ENCODE measurements around the gene LSR. TPM values are rescaled to one million over a fixed set of nuclear protein-coding genes. Genes with fewer than 3 reads are reported as not detected.

Gene LSR
- polyA plus RNA-seq, 3 donors from 2014 or later = 5.3 to 14.2 (median 11.8) TPM

Other genes with a start within 250 kb of the LSR start
- 10 to 100 TPM in 1 of 3 donors, 1 to 10 TPM in 2; 6.7 to 19.1 (median 7.8) TPM for gene GRAMD1A, start 248.7 kb upstream of the LSR start, polyA plus RNA-seq
- under 1 TPM; 0.27 to 0.83 (median 0.58) TPM for gene SCN1B, start 218.5 kb upstream of the LSR start, polyA plus RNA-seq
- not detected for gene HPN, start 207.3 kb upstream of the LSR start, polyA plus RNA-seq
- not detected for gene FXYD3, start 133.2 kb upstream of the LSR start, polyA plus RNA-seq
- gene LGI4, start 113.9 kb upstream of the LSR start, polyA plus RNA-seq = not detected
- gene FXYD1, start 110.2 kb upstream of the LSR start, polyA plus RNA-seq = under 1 TPM in 2 of 3 donors, not detected in 1; 0.53 to 0.83 TPM
- 1 to 10 TPM; 2.1 to 4.1 (median 2.5) TPM for gene FXYD7, start 105.7 kb upstream of the LSR start, polyA plus RNA-seq
- 100 to 1,000 TPM; 262 to 427 (median 346) TPM for gene FXYD5, start 94.3 kb upstream of the LSR start, polyA plus RNA-seq
- not detected for gene FAM187B, start 20.3 kb upstream of the LSR start, polyA plus RNA-seq
- 10 to 100 TPM in 1 of 3 donors, 1 to 10 TPM in 1, under 1 TPM in 1; 0.29 to 10.4 (median 7.6) TPM for gene USF2, start 20.0 kb downstream of the LSR start, polyA plus RNA-seq
- 1 to 10 TPM in 1 of 3 donors, not detected in 2; 1.1 TPM for gene HAMP, start 33.5 kb downstream of the LSR start, polyA plus RNA-seq
- not detected for gene MAG, start 43.2 kb downstream of the LSR start, polyA plus RNA-seq
- gene CD22, start 80.2 kb downstream of the LSR start, polyA plus RNA-seq = 1 to 10 TPM in 1 of 3 donors, under 1 TPM in 1, not detected in 1; 0.93 to 2.2 TPM
- not detected for gene FFAR1, start 98.9 kb downstream of the LSR start, polyA plus RNA-seq
- not detected for gene FFAR3, start 109.5 kb downstream of the LSR start, polyA plus RNA-seq
- not detected for gene GPR42, start 122.1 kb downstream of the LSR start, polyA plus RNA-seq
- gene FFAR2, start 199.3 kb downstream of the LSR start, polyA plus RNA-seq = 1 to 10 TPM in 1 of 3 donors, under 1 TPM in 2; 0.12 to 1.6 (median 0.15) TPM
- gene KRTDAP, start 241.5 kb downstream of the LSR start, polyA plus RNA-seq = not detected